Thoracic aorta (tissue), 2 donors: Measurements from ENCODE around the gene GOLGA6A. TPM values are rescaled to one million over a fixed set of nuclear protein-coding genes. Genes with fewer than 3 reads are reported as not detected.

Experiments
- ATAC-seq: fragments of 150-250 bp; one replicate; pipeline ENCODE4 v1.8.0; 2017; ENCODE audit warnings: low read depth; ENCODE audit not compliant: insufficient number of reproducible peaks, low FRiP score
- DNase-seq: peaks from one replicate; pipeline ENCODE4 v3.0.0-alpha.2; 2020; ENCODE audit warnings: low spot score
- H3K27ac ChIP-seq, 2 donors: fragments of 200-600 bp; sonication (generic); 1 replicate in 1 of 2; 2 replicates in 1 of 2; pipeline ENCODE4 v1.5.1; 2016; ENCODE audit warnings: mild to moderate bottlenecking in 2 of 2, moderate library complexity in 2 of 2
- H3K27me3 ChIP-seq: fragments of 200-600 bp; sonication (generic); replicated peaks from 2 replicates; pipeline ENCODE4 v1.6.0; 2016; ENCODE audit warnings: mild to moderate bottlenecking; ENCODE audit not compliant: insufficient read depth
- H3K36me3 ChIP-seq: fragments of 200-600 bp; sonication (generic); one replicate; pipeline ENCODE4 v1.5.1; 2016
- H3K4me1 ChIP-seq, 2 donors: fragments of 200-600 bp; sonication (generic); 1 replicate in 1 of 2; 2 replicates in 1 of 2; pipeline versions ENCODE4 v1.5.1 to v1.6.0; 2016; ENCODE audit warnings: low read depth in 2 of 2, mild to moderate bottlenecking in 1 of 2; ENCODE audit not compliant: control insufficient read depth in 1 of 2
- H3K4me3 ChIP-seq: fragments of 200-600 bp; sonication (generic); 2 replicates; pipeline ENCODE4 v1.5.1; 2016; ENCODE audit warnings: mild to moderate bottlenecking
- H3K9me3 ChIP-seq: fragments of 200-600 bp; sonication (generic); 2 replicates; pipeline ENCODE4 v1.5.1; 2016
- total RNA-seq, 2 donors: library from RNA; depleted of rRNA; stranded (reverse); fragments of >200 nt; gene quantifications; one replicate each; pipeline versions ENCODE4 v1.1.0 to v1.2.3, GENCODE V29; 2016
- TF ChIP-seq, protein P1 (sequence below): fragments of 200-600 bp; sonication (generic); IDR thresholded peaks from one replicate; pipeline ENCODE4 v1.5.1; 2019; ENCODE audit warnings: antibody characterized with exemption

The GOLGA6A gene
- total RNA-seq, 2 donors from 2014 or later = 0.14 to 0.42 TPM

DNA sequence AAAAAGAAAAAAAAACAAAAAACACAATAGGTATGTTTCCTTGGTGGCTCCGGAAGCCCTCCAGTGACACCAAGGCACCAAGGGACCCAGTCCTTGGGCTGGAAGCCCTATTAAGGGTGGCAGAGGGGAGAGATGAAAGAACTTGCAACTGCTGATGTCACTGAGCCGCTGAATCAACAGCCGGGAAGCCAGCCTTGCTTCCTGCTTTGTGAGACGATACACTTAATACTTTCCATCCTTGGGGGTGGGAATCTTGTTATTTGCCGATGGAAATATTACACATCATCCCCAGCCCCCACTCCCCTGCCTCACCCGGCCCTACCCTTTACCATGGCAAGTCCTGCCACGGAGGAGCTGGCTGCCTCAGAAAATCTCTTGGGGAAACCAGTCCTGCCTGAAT lies 42.4 kb upstream of the GOLGA6A start:
- peaks cover 13 to 26% of the 10 kb centered on the region in 2 donors for H3K4me1 ChIP-seq
- no peak for ATAC-seq
- H3K36me3 ChIP-seq = no peaks in the 10 kb centered on the region
- H3K9me3 ChIP-seq = no peaks in the 10 kb centered on the region
- TF ChIP-seq, protein P1, sequence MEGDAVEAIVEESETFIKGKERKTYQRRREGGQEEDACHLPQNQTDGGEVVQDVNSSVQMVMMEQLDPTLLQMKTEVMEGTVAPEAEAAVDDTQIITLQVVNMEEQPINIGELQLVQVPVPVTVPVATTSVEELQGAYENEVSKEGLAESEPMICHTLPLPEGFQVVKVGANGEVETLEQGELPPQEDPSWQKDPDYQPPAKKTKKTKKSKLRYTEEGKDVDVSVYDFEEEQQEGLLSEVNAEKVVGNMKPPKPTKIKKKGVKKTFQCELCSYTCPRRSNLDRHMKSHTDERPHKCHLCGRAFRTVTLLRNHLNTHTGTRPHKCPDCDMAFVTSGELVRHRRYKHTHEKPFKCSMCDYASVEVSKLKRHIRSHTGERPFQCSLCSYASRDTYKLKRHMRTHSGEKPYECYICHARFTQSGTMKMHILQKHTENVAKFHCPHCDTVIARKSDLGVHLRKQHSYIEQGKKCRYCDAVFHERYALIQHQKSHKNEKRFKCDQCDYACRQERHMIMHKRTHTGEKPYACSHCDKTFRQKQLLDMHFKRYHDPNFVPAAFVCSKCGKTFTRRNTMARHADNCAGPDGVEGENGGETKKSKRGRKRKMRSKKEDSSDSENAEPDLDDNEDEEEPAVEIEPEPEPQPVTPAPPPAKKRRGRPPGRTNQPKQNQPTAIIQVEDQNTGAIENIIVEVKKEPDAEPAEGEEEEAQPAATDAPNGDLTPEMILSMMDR = no peak
- H3K4me3 ChIP-seq = no peak overlapping the region
- no peak overlapping the region for H3K27ac ChIP-seq
- peaks cover 27% of the 10 kb centered on the region for H3K27me3 ChIP-seq
- no peak for DNase-seq

DNA sequence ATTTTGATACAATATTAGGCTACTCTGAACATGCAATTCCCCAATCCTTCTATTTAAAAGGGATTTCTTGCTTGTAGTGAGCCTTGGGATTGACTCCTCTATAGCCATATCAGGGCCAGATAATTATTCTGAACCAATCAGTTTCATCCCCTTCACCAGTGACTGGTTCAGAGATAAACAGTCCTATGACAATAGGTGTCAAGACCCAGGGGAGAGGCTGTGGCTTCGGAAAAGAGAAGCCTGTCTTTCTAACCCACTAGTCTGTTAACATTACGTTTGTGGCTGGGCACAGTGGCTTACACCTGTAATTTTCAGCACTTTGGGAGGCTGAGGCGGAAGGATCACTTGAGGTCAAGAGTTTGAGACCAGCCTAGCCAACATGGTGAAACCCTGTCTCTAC lies 41.8 kb upstream of the GOLGA6A start:
- Histone ChIP-seq H3K4me3 (no peak overlapping the region), H3K27ac (no peak overlapping the region), H3K36me3 (no peaks in the 10 kb centered on the region), H3K4me1 (peaks cover 7 to 20% of the 10 kb centered on the region in 2 donors), H3K27me3 (peaks cover 25% of the 10 kb centered on the region), H3K9me3 (no peaks in the 10 kb centered on the region)
- ATAC-seq (no peak), DNase-seq (no peak)
- TF ChIP-seq, protein P1 = no peak

DNA sequence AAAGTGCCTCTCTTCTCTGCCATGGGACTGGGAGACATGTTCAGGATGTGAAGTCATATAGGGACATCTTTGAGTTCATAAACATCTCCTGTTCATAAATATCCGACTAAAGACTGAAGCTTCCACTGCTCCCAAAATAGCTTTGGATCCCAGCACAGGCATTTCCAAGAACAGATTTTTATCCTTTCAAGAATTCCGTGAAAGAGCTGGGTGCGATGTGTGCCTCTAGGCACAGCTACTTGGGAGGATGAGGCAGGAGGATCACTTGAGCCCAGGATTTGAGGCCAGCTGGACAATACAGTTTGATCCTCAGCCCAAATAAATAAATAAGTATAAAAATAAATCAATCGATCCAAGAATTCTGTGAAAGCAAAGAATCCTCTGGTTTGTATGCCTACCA lies 41.3 kb upstream of the GOLGA6A start:
- no peak overlapping the region for H3K4me3 ChIP-seq
- no peak for ATAC-seq
- H3K9me3 ChIP-seq = no peaks in the 10 kb centered on the region
- peaks cover 19% of the 10 kb centered on the region for H3K27me3 ChIP-seq
- H3K36me3 ChIP-seq = no peaks in the 10 kb centered on the region
- no peak overlapping the region for H3K27ac ChIP-seq
- DNase-seq = no peak
- H3K4me1 ChIP-seq = peaks cover 7 to 16% of the 10 kb centered on the region in 2 donors
- TF ChIP-seq, protein P1 = no peak

- Histone ChIP-seq H3K27me3 (peaks cover 14% of the 10 kb centered on the region), H3K36me3 (no peaks in the 10 kb centered on the region), H3K4me3 (no peak overlapping the region), H3K9me3 (no peaks in the 10 kb centered on the region), H3K27ac (no peak overlapping the region), H3K4me1 (peaks cover 3 to 10% of the 10 kb centered on the region in 2 donors)
- TF ChIP-seq, protein P1 = no peak
- DNase-seq (no peak), ATAC-seq (no peak)
Measured at GRCh38 chr15:74123131-74123429, 40.7 kb upstream of the GOLGA6A start.

GRCh38 chr15:74122403-74123130 lies 40.2 kb upstream of the GOLGA6A start:
- H3K27me3 ChIP-seq = peaks cover 11% of the 10 kb centered on the region
- TF ChIP-seq, protein P1 = no peak

More at GRCh38 chr15:74122403-74123130, 40.2 kb upstream of the GOLGA6A start:
- no peak overlapping the region for H3K4me3 ChIP-seq
- ATAC-seq = no peak
- no peaks in the 10 kb centered on the region for H3K9me3 ChIP-seq
- H3K4me1 ChIP-seq = peaks cover 0 to 5% of the 10 kb centered on the region in 2 donors
- no peak for DNase-seq
- H3K27ac ChIP-seq = no peak overlapping the region
- H3K36me3 ChIP-seq = no peaks in the 10 kb centered on the region
